Measurements from ENCODE around the gene CYBC1.

Gene CYBC1

GRCh38 chr17:82450357-82451106 lies at the start of gene CYBC1:
Gene CYBC1, minus strand, starts transcription at chr17:82450752. Its CDS starts 1,498 bp downstream, at chr17:82449254.
- DNase-seq (ENCODE audit: low read depth in 2 of 2): peak; percentile 94 to 95

- DNase-seq (ENCODE audit: low read depth in 2 of 2): peak in 1 of 2 donors; percentile 22
Observed at GRCh38 chr17:82497483-82498405, 47.2 kb upstream of the CYBC1 start.

GRCh38 chr17:82496529-82497434 lies 46.2 kb upstream of the CYBC1 start:
- DNase-seq (ENCODE audit: low read depth in 2 of 2): peak; percentile 83 to 89

GRCh38 chr17:82495844-82496528 lies 45.4 kb upstream of the CYBC1 start:
- no peak for DNase-seq (ENCODE audit: low read depth in 2 of 2)

DNA sequence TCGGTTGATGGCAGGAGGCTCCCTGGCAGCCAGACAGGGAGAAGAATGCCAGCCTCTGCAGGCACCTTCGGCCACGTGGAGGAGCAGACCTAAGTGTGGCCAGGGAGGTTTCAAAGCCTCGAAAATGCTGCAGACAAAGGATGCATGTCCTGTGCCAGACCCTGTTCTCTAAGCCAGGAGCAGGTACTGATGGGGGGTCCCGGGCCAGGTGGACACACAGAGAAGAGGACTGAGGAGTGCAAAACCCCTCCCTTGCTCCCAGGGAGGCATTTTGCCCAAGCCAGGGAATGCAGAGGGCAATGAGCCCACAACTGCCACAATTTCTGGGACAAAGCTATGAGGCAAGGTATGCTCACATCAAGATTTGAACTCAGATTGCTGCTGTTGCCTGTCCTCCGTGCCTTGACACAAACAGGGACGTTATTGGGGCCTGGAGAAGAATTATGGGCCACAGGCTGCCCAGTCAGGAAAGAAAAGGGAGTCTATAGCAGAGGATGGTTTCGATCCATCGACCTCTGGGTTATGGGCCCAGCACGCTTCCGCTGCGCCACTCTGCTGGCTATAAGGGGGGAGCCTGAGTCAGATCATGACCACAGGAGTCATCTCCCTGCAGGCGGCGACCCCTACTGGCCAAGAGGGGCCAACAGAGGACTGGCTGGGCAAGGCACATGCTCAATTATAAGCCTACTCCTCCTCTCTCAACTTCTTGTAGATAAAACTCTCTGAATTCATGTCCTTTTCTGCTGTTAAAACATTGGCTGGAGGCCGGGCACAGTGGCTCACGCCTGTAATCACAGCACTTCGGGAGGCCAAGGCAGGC lies 43.9 kb upstream of the CYBC1 start:
- DNase-seq (ENCODE audit: low read depth in 2 of 2): peak; percentile 80 to 82

GRCh38 chr17:82493226-82493781 lies 42.8 kb upstream of the CYBC1 start:
- no peak for DNase-seq (ENCODE audit: low read depth in 2 of 2)

- no peak for DNase-seq (ENCODE audit: low read depth in 2 of 2)
Observed at GRCh38 chr17:82492643-82493225, 42.2 kb upstream of the CYBC1 start.

DNA sequence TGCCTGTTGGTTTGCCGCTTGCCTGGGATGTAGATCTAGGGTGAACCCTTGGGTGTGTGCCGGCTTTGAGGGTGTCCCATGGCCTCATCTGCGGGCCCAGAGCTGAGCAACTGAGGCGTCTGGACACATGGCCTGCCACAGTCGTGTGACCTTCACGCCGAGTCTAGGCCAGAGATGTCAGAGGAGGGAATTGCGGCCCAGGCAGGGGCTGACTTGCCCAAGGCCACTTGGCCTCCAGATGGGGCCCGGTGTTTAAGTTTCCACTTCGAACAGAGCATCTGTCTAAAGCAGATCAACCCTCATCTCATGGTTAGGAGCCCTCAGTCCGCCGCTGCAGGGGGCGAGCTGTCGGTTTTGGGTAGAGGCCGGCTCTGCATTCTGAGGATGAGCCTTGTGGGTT lies 41.0 kb upstream of the CYBC1 start:
- DNase-seq (ENCODE audit: low read depth in 2 of 2): no peak

DNA sequence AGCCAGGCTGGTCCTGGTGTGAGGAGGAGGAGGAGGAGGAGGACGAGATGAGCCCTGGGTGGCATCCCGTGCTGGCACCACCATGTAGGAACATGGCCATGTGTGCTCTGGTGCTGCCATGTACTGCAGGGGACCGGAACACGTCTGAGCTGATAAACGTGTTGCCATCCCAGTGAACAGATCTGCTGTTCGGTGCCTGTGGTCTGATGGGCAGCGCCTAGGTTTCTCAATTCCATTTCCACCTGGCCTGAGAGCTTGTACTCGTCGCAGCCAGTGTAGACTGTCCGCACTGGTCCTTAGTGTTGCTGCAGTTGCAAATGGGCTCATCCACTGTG lies 40.6 kb upstream of the CYBC1 start:
- no peak for DNase-seq (ENCODE audit: low read depth in 2 of 2)

DNA sequence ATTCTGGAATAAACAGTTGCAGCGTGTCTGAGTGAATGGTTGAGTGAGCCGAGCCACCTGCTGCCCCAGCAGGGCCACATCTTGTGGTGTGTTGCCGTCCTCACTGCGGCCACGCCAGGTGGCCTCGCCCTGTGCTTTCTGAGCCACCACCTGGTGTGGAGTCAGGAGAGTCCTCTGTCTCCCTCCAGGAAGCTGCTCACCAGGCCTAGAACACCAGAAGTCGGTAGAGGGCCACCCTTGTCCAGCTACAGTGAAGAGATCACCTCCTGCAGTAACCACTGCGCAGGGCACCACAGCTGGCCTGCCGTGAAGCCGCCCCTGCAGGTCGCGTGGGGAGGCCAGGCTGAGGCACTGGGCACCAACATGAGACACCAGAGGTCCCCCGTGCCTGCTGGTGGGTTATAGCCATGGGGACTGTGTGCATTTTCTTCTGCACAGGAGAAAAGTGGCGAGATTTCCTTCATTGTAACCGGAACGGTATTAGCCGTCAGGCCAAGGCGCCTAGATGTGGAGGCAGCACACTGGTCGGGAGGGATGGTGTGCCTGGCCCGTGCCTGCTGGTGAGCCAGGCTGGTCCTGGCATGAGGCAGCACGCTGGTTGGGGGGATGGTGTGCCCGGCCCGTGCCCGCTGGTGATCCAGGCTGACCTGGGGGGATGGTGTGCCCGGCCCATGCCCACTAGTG lies 40.1 kb upstream of the CYBC1 start:
- DNase-seq (ENCODE audit: low read depth in 2 of 2): no peak

DNA sequence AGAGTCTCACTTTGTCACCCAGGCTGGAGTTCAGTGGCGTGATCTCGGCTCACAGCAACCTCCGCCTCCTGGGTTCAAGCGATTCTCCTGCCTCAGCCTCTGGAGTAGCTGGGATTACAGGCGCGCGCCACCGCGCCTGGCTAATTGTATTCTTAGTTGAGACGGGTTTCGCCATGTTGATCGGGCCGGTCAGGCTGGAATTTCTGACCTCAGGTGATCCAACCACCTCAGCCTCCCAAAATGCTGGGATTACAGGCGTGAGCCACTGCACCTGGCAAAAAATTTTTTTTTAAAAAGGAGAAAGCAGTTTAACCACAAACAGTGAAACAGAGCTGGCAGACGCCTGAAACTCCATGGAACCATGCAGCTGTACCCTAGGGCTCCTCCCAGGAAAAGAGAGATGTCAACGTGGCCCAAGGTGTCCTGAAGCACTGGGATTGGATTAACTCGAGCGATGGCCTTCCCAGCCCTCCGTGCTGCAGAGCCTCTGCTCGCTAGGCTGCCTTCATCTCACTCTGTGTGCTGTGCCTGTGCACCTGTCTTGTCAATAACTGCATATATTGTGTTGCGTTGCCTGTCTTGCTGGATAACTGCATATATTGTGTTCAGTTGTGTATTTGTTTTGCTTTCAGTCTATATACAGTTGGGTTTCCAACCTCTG lies 39.4 kb upstream of the CYBC1 start:
- no peak for DNase-seq (ENCODE audit: low read depth in 2 of 2)

GRCh38 chr17:82489117-82489516 lies 38.6 kb upstream of the CYBC1 start:
- no peak for DNase-seq (ENCODE audit: low read depth in 2 of 2)

GRCh38 chr17:82487910-82488309 lies 37.4 kb upstream of the CYBC1 start:
- no peak for DNase-seq (ENCODE audit: low read depth in 2 of 2)

DNA sequence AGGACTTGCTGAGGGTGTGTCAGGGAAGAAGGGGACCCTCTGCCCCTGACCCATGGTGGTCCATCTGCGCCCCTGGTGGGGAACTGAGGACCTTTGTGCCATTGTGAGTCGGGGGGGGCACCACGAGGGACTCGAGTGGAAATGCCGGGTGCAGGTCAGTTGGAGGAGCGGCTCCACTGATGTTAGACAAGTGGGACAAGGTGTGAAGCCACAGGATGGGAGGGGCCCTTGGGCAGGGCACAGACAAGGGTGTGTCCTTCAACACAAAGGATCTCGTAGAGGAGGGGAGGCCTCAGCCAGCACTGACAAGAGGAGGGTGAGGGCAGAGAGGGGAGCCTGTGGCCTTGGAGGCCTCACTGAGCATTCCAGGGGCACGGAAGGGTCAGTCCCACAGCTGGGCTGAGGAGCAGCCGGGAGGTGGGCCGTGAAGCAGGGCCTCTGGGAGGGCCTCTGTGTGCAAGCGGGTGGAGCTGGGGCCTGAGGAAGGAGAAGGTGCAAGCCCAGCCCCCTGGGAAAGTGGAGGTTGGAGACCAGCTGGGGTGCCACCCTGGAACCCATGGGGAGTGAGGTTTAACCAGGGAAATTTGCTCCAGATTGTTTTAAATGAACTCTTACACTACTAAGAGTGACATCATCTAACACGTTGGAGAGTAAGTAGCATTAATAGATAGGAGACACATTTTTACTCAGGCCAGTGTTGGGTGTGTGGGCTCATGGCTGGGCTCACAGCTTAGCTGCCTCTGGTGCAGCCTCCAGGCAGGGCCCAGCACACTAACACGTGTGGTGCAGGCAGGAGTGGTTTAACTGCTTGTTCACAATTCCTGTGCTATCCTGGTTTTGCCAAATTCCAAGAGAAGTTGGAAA lies 35.9 kb upstream of the CYBC1 start:
- no peak for DNase-seq (ENCODE audit: low read depth in 2 of 2)

DNA sequence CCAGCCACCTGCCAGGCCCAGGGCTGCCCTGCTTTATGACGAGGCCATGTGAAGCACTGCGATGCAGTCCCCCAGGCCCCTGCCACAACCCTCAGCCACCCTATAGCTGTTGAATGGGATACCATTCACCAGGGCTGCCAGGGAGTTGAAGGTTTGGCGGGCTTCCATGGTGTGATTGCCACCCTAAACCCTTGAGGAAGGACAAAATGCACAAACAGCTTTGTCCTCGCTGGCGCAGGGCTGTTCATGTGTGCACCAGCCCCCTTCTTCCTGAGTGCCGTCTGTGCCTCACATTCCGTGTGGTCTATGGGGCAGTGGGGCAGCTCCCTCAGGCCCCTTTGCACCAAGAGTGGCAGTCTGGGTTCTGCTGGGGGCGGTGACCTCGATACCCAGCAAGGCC lies 33.3 kb upstream of the CYBC1 start:
- DNase-seq (ENCODE audit: low read depth in 2 of 2): no peak

GRCh38 chr17:82483204-82483660 lies 32.7 kb upstream of the CYBC1 start:
- no peak for DNase-seq (ENCODE audit: low read depth in 2 of 2)

- no peak for DNase-seq (ENCODE audit: low read depth in 2 of 2)
Observed at GRCh38 chr17:82480318-82480717, 29.8 kb upstream of the CYBC1 start.

- DNase-seq (ENCODE audit: low read depth in 2 of 2): no peak
Observed at GRCh38 chr17:82479602-82480001, 29.1 kb upstream of the CYBC1 start.
